H1 (cell line): ENCODE data around the gene ABHD8. TPM values are rescaled to one million over a fixed set of nuclear protein-coding genes. Genes with fewer than 3 reads are reported as not detected.

Experiments
- CTCF ChIA-PET: fragments of 300-600 bp; sonication (Branson Sonifier 250); formaldehyde crosslinking; loops from one replicate; lab custom pipeline; 2021; ENCODE audit not compliant: partially characterized antibody; lab: Charles Lee
- POLR2A ChIA-PET: fragments of 300-600 bp; sonication (Branson Sonifier 250); formaldehyde crosslinking; loops from one replicate; lab custom pipeline; 2021; ENCODE audit warnings: inconsistent platforms; ENCODE audit not compliant: partially characterized antibody; lab: Charles Lee
- DNase-seq, 2 experiments: peaks; one replicate each; pipeline versions ENCODE4 v3.0.0 to v3.0.0-alpha.2; 2010 to 2022; ENCODE audit warnings: low spot score in 2 of 2, low read depth in 1 of 2, mixed read lengths in 1 of 2
- FAIRE-seq: peaks from 2 replicates; lab custom pipeline; 2011; peaks lifted over from hg19 to GRCh38; lab: Jason Lieb, UNC
- H2AFZ ChIP-seq: 2 replicates; pipeline ENCODE4 v1.8.1; 2012; ENCODE audit warnings: low read length, inconsistent platforms
- H2AK5ac ChIP-seq: 2 replicates; pipeline ENCODE4 v1.6.1; 2013; ENCODE audit warnings: low read depth, low read length
- H2BK120ac ChIP-seq: replicated peaks from 2 replicates; pipeline ENCODE3; 2013; ENCODE audit warnings: low read depth, low read length, inconsistent platforms
- H2BK12ac ChIP-seq: 2 replicates; pipeline ENCODE4 v1.6.1; 2013; ENCODE audit warnings: low read depth, low read length
- H2BK15ac ChIP-seq: 2 replicates; pipeline ENCODE4 v1.6.1; 2013; ENCODE audit warnings: low read length
- H2BK20ac ChIP-seq: 2 replicates; pipeline ENCODE4 v1.6.1; 2013; ENCODE audit warnings: low read length
- H2BK5ac ChIP-seq: 2 replicates; pipeline ENCODE4 v1.6.1; 2013; ENCODE audit warnings: low read depth, low read length
- H3K14ac ChIP-seq: 2 replicates; pipeline ENCODE4 v1.6.1; 2013; ENCODE audit warnings: inconsistent platforms; ENCODE audit not compliant: insufficient read length
- H3K18ac ChIP-seq: 2 replicates; pipeline ENCODE4 v1.6.1; 2013; ENCODE audit warnings: low read length; ENCODE audit errors: extremely low read depth
- H3K23ac ChIP-seq: 2 replicates; pipeline ENCODE4 v1.6.1; 2013; ENCODE audit warnings: inconsistent platforms; ENCODE audit not compliant: insufficient read length
- H3K23me2 ChIP-seq: 2 replicates; pipeline ENCODE4 v1.6.1; 2013; ENCODE audit warnings: low read depth, low read length
- H3K27ac ChIP-seq: 2 replicates; pipeline ENCODE4 v1.6.1; 2011; ENCODE audit warnings: low read depth, low read length, inconsistent platforms
- H3K27me3 ChIP-seq, 4 experiments: replicated peaks in 1 of 4; 1 replicate in 1 of 4; 2 replicates in 3 of 4; pipeline versions ENCODE4 v1.6.1 to v1.8.1; 2011 to 2013; ENCODE audit warnings: low read length in 3 of 4, mild to moderate bottlenecking in 3 of 4, inconsistent platforms in 2 of 4, mixed read lengths in 2 of 4, moderate library complexity in 1 of 4; ENCODE audit not compliant: control insufficient read depth in 3 of 4, insufficient read depth in 3 of 4; ENCODE audit errors: extremely low read depth in 1 of 4
- H3K36me3 ChIP-seq, 4 experiments: 2 replicates each; pipeline versions ENCODE4 v1.6.1 to v1.8.1; 2011 to 2013; ENCODE audit warnings: mild to moderate bottlenecking in 4 of 4, low read length in 3 of 4, moderate library complexity in 2 of 4, control low read depth in 1 of 4, inconsistent platforms in 1 of 4; ENCODE audit not compliant: insufficient read depth in 4 of 4, control insufficient read depth in 2 of 4
- H3K4ac ChIP-seq: replicated peaks from 2 replicates; pipeline ENCODE3; 2013; ENCODE audit warnings: low read length, low read depth, mixed read lengths, inconsistent platforms; ENCODE audit not compliant: insufficient read length
- H3K4me1 ChIP-seq, 4 experiments: replicated peaks in 1 of 4; 1 replicate in 1 of 4; 2 replicates in 3 of 4; pipeline versions ENCODE4 v1.6.1 to v1.8.1; 2011 to 2013; ENCODE audit warnings: low read length in 3 of 4, inconsistent platforms in 2 of 4, mixed read lengths in 1 of 4; ENCODE audit not compliant: insufficient read depth in 4 of 4, control insufficient read depth in 3 of 4
- H3K4me2 ChIP-seq, 2 experiments: 2 replicates each; pipeline versions ENCODE4 v1.6.1 to v1.8.1; 2011 to 2013; ENCODE audit warnings: low read depth in 2 of 2, low read length in 2 of 2, control low read depth in 1 of 2, inconsistent platforms in 1 of 2, mild to moderate bottlenecking in 1 of 2; ENCODE audit not compliant: insufficient read depth in 1 of 2
- H3K4me3 ChIP-seq, 4 experiments: fragments of 200-600, 300-600 bp in 1 of 4; sonication (generic), shearing (Covaris generic), sonication (Bioruptor Twin) in 1 of 4; 2 replicates each; pipeline versions ENCODE4 v1.5.1 to v1.8.1; 2011 to 2016; ENCODE audit warnings: low read length in 4 of 4, low read depth in 3 of 4, control low read depth in 2 of 4, inconsistent platforms in 2 of 4, mild to moderate bottlenecking in 2 of 4, mixed read lengths in 1 of 4, moderate library complexity in 1 of 4; ENCODE audit not compliant: insufficient read depth in 2 of 4; ENCODE audit errors: extremely low read depth in 1 of 4
- H3K56ac ChIP-seq: replicated peaks from 2 replicates; pipeline ENCODE3; 2013; ENCODE audit warnings: low read depth, mild to moderate bottlenecking, mixed read lengths, low read length, inconsistent platforms; ENCODE audit not compliant: insufficient read length
- H3K79me1 ChIP-seq: 2 replicates; pipeline ENCODE4 v1.6.1; 2013; ENCODE audit warnings: low read depth, low read length, control low read depth
- H3K79me2 ChIP-seq, 2 experiments: 2 replicates each; pipeline versions ENCODE4 v1.6.1 to v1.8.1; 2012 to 2013; ENCODE audit warnings: low read length in 2 of 2, mild to moderate bottlenecking in 2 of 2, inconsistent platforms in 1 of 2; ENCODE audit not compliant: insufficient read depth in 2 of 2, control insufficient read depth in 1 of 2
- H3K9ac ChIP-seq, 4 experiments: replicated peaks in 1 of 4; 1 replicate in 1 of 4; 2 replicates in 3 of 4; pipeline versions ENCODE4 v1.6.1 to v1.8.1; 2011 to 2013; ENCODE audit warnings: low read depth in 3 of 4, low read length in 3 of 4, control low read depth in 2 of 4, mild to moderate bottlenecking in 2 of 4, moderate library complexity in 2 of 4, inconsistent platforms in 1 of 4; ENCODE audit errors: extremely low read depth in 1 of 4
- H3K9me3 ChIP-seq, 2 experiments: 2 replicates each; pipeline versions ENCODE4 v1.6.1 to v1.8.1; 2012 to 2013; ENCODE audit warnings: mild to moderate bottlenecking in 2 of 2, moderate library complexity in 2 of 2, control low read depth in 1 of 2, inconsistent platforms in 1 of 2, low read depth in 1 of 2, low read length in 1 of 2, mixed read lengths in 1 of 2; ENCODE audit not compliant: insufficient read depth in 2 of 2
- H4K20me1 ChIP-seq, 2 experiments: replicated peaks in 1 of 2; 2 replicates each; pipeline versions ENCODE3 to v1.8.1; 2011 to 2013; ENCODE audit warnings: inconsistent platforms in 2 of 2, low read length in 2 of 2, mild to moderate bottlenecking in 1 of 2; ENCODE audit not compliant: insufficient read depth in 2 of 2, control insufficient read depth in 1 of 2
- H4K5ac ChIP-seq: 2 replicates; pipeline ENCODE4 v1.6.1; 2013; ENCODE audit warnings: low read length, low read depth, mixed read lengths, inconsistent platforms; ENCODE audit not compliant: insufficient read length
- H4K8ac ChIP-seq: 2 replicates; pipeline ENCODE4 v1.8.0; 2013; ENCODE audit warnings: mild to moderate bottlenecking, moderate library complexity, low read length, inconsistent platforms; ENCODE audit not compliant: insufficient read depth; ENCODE audit errors: extremely low read depth
- H4K91ac ChIP-seq: replicated peaks from 2 replicates; pipeline ENCODE3; 2013; ENCODE audit warnings: low read length, mixed read lengths, inconsistent platforms; ENCODE audit not compliant: insufficient read length
- ATF3 ChIP-seq: IDR thresholded peaks from 2 replicates; pipeline ENCODE4 v1.6.1; 2011; ENCODE audit warnings: low read depth, mild to moderate bottlenecking, low read length; ENCODE audit not compliant: insufficient read depth
- CTCF ChIP-seq, 3 experiments: IDR thresholded peaks; 1 replicate in 2 of 3; 2 replicates in 1 of 3; pipeline versions ENCODE4 v1.5.1 to v1.6.1; 2011; ENCODE audit warnings: low read length in 3 of 3, mild to moderate bottlenecking in 3 of 3, inconsistent platforms in 2 of 3, low read depth in 1 of 3, moderate library complexity in 1 of 3; ENCODE audit not compliant: insufficient read depth in 1 of 3; ENCODE audit errors: control extremely low read depth in 1 of 3
- POLR2AphosphoS5 ChIP-seq: IDR thresholded peaks from 2 replicates; pipeline ENCODE4 v1.6.1; 2011; ENCODE audit warnings: low read depth, low read length
- SP1 ChIP-seq: IDR thresholded peaks from 2 replicates; pipeline ENCODE4 v1.6.1; 2011; ENCODE audit warnings: low read depth, low read length
- TEAD4 ChIP-seq: IDR thresholded peaks from 2 replicates; pipeline ENCODE4 v1.6.1; 2012; ENCODE audit warnings: low read depth, low read length, inconsistent platforms, mixed read lengths
- WGBS, 2 experiments: shearing (Covaris generic) in 1 of 2; methylation state at CpG; one replicate each; pipeline versions ENCODE4 v1.1.6 to v1.1.7; 2013 to 2015; ENCODE audit warnings: low lambda C conversion rate in 2 of 2, mixed read lengths in 2 of 2, inconsistent platforms in 1 of 2, low coverage in 1 of 2, missing lambda C conversion rate in 1 of 2; ENCODE audit not compliant: insufficient replicate concordance in 2 of 2, insufficient coverage in 1 of 2, insufficient read length in 1 of 2; ENCODE audit errors: extremely low coverage in 1 of 2, missing lambda C conversion rate in 1 of 2; 5-methylcytosine and 5-hydroxymethylcytosine counted together
- polyA plus RNA-seq, 7 experiments: library from polyadenylated mRNA; depleted of rRNA in 3 of 7; stranded (reverse) in 5 of 7; unstranded in 2 of 7; fragments of >200 nt in 5 of 7; fragments of 200-250 nt in 2 of 7; gene quantifications; 1 replicate in 5 of 7; 2 replicates in 1 of 7; 4 replicates in 1 of 7; pipeline versions ENCODE4 v1.2.1 to v1.2.3, GENCODE V29; 2011 to 2013; ENCODE audit warnings: missing spikeins in 2 of 7, mixed read lengths in 2 of 7
- total RNA-seq: library from RNA; stranded (reverse); fragmentation: NEBNext Ultra II Directional; extraction: Animal tissue kit (Norgen Biotek cat#: 25700); gene quantifications from 2 replicates; pipeline ENCODE4 v1.2.1, GENCODE V29; 2021

The ABHD8 gene
- total and polyA plus RNA-seq, 2 of the 8 experiments (the other 6 are each of a cell fraction or from before 2014, with no cell fraction given) = 11.3 to 18.7 TPM

- Histone ChIP-seq H4K91ac (peak overlapping the region; percentile 65), H3K56ac (no peak overlapping the region), H4K5ac (peak overlapping the region; percentile 75), H3K4me2 (peak overlapping the region; percentile 17 to 71), H3K79me1 (peaks cover 3% of the 10 kb centered on the region), H2BK5ac (peak overlapping the region; percentile 75), H3K27ac (no peak overlapping the region), H3K4me1 (peaks cover 0 to 25% (median 19%) of the 10 kb centered on the region in 4 experiments; a peak in 5 of 7 replicates), H4K8ac (peak overlapping the region; percentile 82; the same call in 1 of the 2 replicates), H2AK5ac (no peak overlapping the region), H2BK12ac (no peak overlapping the region), H3K14ac (no peak overlapping the region), H3K27me3 (no peaks in the 10 kb centered on the region), H3K79me2 (no peaks in the 10 kb centered on the region), H3K9ac (no peak overlapping the region), H3K23me2 (peaks cover 14% of the 10 kb centered on the region), H2BK120ac (no peak overlapping the region), H4K20me1 (peaks cover 0 to 2% of the 10 kb centered on the region in 2 experiments), H3K4ac (no peak overlapping the region), H2AFZ (no peak overlapping the region), H3K36me3 (peaks cover 0 to 3% (median 0%) of the 10 kb centered on the region in 4 experiments; a peak in 1 of 8 replicates), H2BK20ac (no peak overlapping the region), H2BK15ac (peak overlapping the region; percentile 88; the same call in 1 of the 2 replicates), H3K23ac (no peak overlapping the region), H3K9me3 (no peaks in the 10 kb centered on the region), H3K4me3 (peak overlapping the region; percentile 14 to 49 (median 22); a peak in 5 of 8 replicates), H3K18ac (peak overlapping the region; percentile 60; the same call in 1 of the 2 replicates)
- DNase-seq (peak; percentile 77 to 91), FAIRE-seq (no peak)
- WGBS, 2 experiments = 10% methylated on average over 13 of the region's 21 CpGs; no CpG with 5 or more reads in 1 of the 2 experiments
- TF ChIP-seq SP1 (peak; percentile 43; the same call in 1 of the 2 replicates), CTCF (IDR thresholded peaks at IDR 0.05; ENCODE audit: control extremely low read depth in 1 of 3, insufficient read depth in 1 of 3, low read depth in 1 of 3, low read length in 3 of 3) (peak; percentile 34 to 79 (median 71); a peak in 3 of 4 replicates), ATF3 (no peak), TEAD4 (0 out of 2 replicates have a peak, but pooled peaks have one; percentile 3), POLR2AphosphoS5 (0 out of 2 replicates have a peak, but pooled peaks have one; percentile 8)
- ChIA-PET CTCF (interaction anchor here (0.7 to 13.5 kb wide), 4 partner anchors 10 to 262 kb away, joined by 3 to 153 read pairs (median 4); partner anchors contain the start of gene CCDC194), POLR2A (interaction anchor here (1.0 to 13.5 kb wide), 2 partner anchors 15 to 31 kb away, joined by 3 to 100 read pairs; partner anchors contain the start of gene DDA1)
Observed at GRCh38 chr19:17340302-17340870, 37.2 kb upstream of the ABHD8 start.
